ENCODE data around the gene TBC1D5.

GRCh38 chr3:17432236-17432635 is 310.2 kb downstream of the TBC1D5 start:
- TF ChIP-seq EZH2 (IDR thresholded peaks at IDR 0.05) (no peak), POLR2AphosphoS5 (IDR thresholded peaks at IDR 0.05; ENCODE audit: borderline replicate concordance, low read depth, low read length) (no peak), FOXP2 (optimal IDR thresholded peaks at IDR 0.05; ENCODE audit: control extremely low read depth, extremely low read length, insufficient read depth) (no peak)
